G401 (cell line): ENCODE results near the gene PRKG2. TPM values are rescaled to one million over a fixed set of nuclear protein-coding genes. Genes with fewer than 3 reads are reported as not detected.

Experiments used
- DNase-seq: peaks from one replicate; pipeline ENCODE4 v3.0.0-alpha.2; 2015; ENCODE audit warnings: low spot score
- in situ Hi-C: cut with HindIII; loops from 2 replicates; pipeline ENCODE4 v1.10.0; 2016; ENCODE audit warnings: low sequenced_read_pairs, mixed read lengths
- total RNA-seq: library from RNA; depleted of rRNA; stranded (reverse); fragments of >200 nt; shearing (Covaris generic); gene quantifications from 2 replicates; pipeline ENCODE4 v1.2.3, GENCODE V29; 2014

PRKG2 gene
- total RNA-seq, 1 experiment from 2014 or later: not detected

- no peak for DNase-seq
- in situ Hi-C loops: loop anchor here (5.0 kb wide), 1 partner anchor 47 kb away; no protein-coding TSS in a partner anchor
These were observed 95.0 kb downstream of the PRKG2 start for GRCh38 chr4:81120055-81120454.

- in situ Hi-C loops: no loop called here
- DNase-seq: no peak
These were observed 96.9 kb downstream of the PRKG2 start for GRCh38 chr4:81118086-81118485.

GRCh38 chr4:81116566-81116965 is 98.5 kb downstream of the PRKG2 start:
- in situ Hi-C loops: no loop called here
- DNase-seq: no peak

- in situ Hi-C loops: no loop called here
- DNase-seq: no peak
These were observed 102.0 kb downstream of the PRKG2 start for GRCh38 chr4:81113024-81113423.

GRCh38 chr4:81109356-81109755 is 105.7 kb downstream of the PRKG2 start:
- in situ Hi-C loops: no loop called here

GRCh38 chr4:81106150-81106549 is 108.9 kb downstream of the PRKG2 start:
- DNase-seq: no peak
- in situ Hi-C loops: no loop called here

More at GRCh38 chr4:81109356-81109755, 105.7 kb downstream of the PRKG2 start:
- no peak for DNase-seq

GRCh38 chr4:81102107-81102506 is 112.9 kb downstream of the PRKG2 start:
- in situ Hi-C loops: no loop called here
- no peak for DNase-seq

- in situ Hi-C loops: no loop called here
- no peak for DNase-seq
These were observed 118.5 kb downstream of the PRKG2 start for GRCh38 chr4:81096566-81096965.

GRCh38 chr4:81095389-81095788 is 119.6 kb downstream of the PRKG2 start:
- in situ Hi-C loops: no loop called here

GRCh38 chr4:81093720-81094401 is 121.2 kb downstream of the PRKG2 start:
- in situ Hi-C loops: no loop called here

More at GRCh38 chr4:81095389-81095788, 119.6 kb downstream of the PRKG2 start:
- DNase-seq: no peak

GRCh38 chr4:81085979-81086378 is 129.0 kb downstream of the PRKG2 start:
- no peak for DNase-seq
- in situ Hi-C loops: no loop called here

More at GRCh38 chr4:81093720-81094401, 121.2 kb downstream of the PRKG2 start:
- no peak for DNase-seq

GRCh38 chr4:81085291-81085690 is 129.7 kb downstream of the PRKG2 start:
- DNase-seq: no peak
- in situ Hi-C loops: no loop called here

- in situ Hi-C loops: no loop called here
- no peak for DNase-seq
These were observed 130.4 kb downstream of the PRKG2 start for GRCh38 chr4:81084634-81085033.

GRCh38 chr4:81084029-81084428 is 131.0 kb downstream of the PRKG2 start:
- in situ Hi-C loops: no loop called here
- DNase-seq: no peak

GRCh38 chr4:81081156-81081555 is 133.9 kb downstream of the PRKG2 start:
- in situ Hi-C loops: no loop called here

GRCh38 chr4:81071013-81071412 is 144.0 kb downstream of the PRKG2 start:
- in situ Hi-C loops: no loop called here
- DNase-seq: no peak

More at GRCh38 chr4:81081156-81081555, 133.9 kb downstream of the PRKG2 start:
- no peak for DNase-seq

GRCh38 chr4:81069706-81070331 is 145.2 kb downstream of the PRKG2 start:
- in situ Hi-C loops: no loop called here
- DNase-seq: peak; percentile 80

GRCh38 chr4:81065446-81065845 is 149.6 kb downstream of the PRKG2 start:
- DNase-seq: no peak
- in situ Hi-C loops: no loop called here

GRCh38 chr4:81062001-81062400 is 153.0 kb downstream of the PRKG2 start:
- in situ Hi-C loops: no loop called here
- no peak for DNase-seq

- in situ Hi-C loops: no loop called here
- DNase-seq: no peak
These were observed 153.7 kb downstream of the PRKG2 start for GRCh38 chr4:81061344-81061730.
